ENCODE measurements around the gene ZC3H13.

The ZC3H13 gene

GRCh38 chr13:46052319-46053161, at the start of gene ZC3H13:
TSS of gene ZC3H13 (minus strand) at chr13:46052746. CDS start at chr13:46045507, 7,239 bp downstream.
- Mint-ChIP-seq H3K9me3 (no peaks in the 10 kb centered on the region), H3K27me3 (ENCODE audit: low read depth) (no peaks in the 10 kb centered on the region), H3K4me3 (peak within 1 kb of the TSS; percentile 93 to 98 (median 93)), H3K36me3 (ENCODE audit: low read depth) (no peaks in the 10 kb centered on the region), H3K27ac (peak within 1 kb of the TSS; percentile 82 to 97 (median 96)), H3K4me1 (peaks cover 36% of the 10 kb centered on the region)
- TF ChIP-seq CTCF (IDR thresholded peaks at IDR 0.05; ENCODE audit: unreplicated experiment in 3 of 3), result peak; percentile 28 to 51 (median 36)

- Mint-ChIP-seq H3K27me3 (ENCODE audit: low read depth) (no peaks in the 10 kb centered on the region), H3K4me3 (no peak overlapping the region), H3K27ac (peak overlapping the region in 2 of 3 experiments; percentile 17 to 46), H3K4me1 (peaks cover 7% of the 10 kb centered on the region), H3K36me3 (ENCODE audit: low read depth) (no peaks in the 10 kb centered on the region), H3K9me3 (no peaks in the 10 kb centered on the region)
- no peak for TF ChIP-seq CTCF (IDR thresholded peaks at IDR 0.05; ENCODE audit: unreplicated experiment in 3 of 3)
Observed at GRCh38 chr13:46102255-46102605, 49.7 kb upstream of the ZC3H13 start.

GRCh38 chr13:46101484-46102254, 49.1 kb upstream of the ZC3H13 start:
- no peak for TF ChIP-seq CTCF (IDR thresholded peaks at IDR 0.05; ENCODE audit: unreplicated experiment in 3 of 3)
- Mint-ChIP-seq H3K9me3 (no peaks in the 10 kb centered on the region), H3K27me3 (ENCODE audit: low read depth) (no peaks in the 10 kb centered on the region), H3K27ac (peak overlapping the region in 2 of 3 experiments; percentile 17 to 46), H3K4me1 (peaks cover 7% of the 10 kb centered on the region), H3K36me3 (ENCODE audit: low read depth) (no peaks in the 10 kb centered on the region), H3K4me3 (no peak overlapping the region)

GRCh38 chr13:46101002-46101401, 48.5 kb upstream of the ZC3H13 start:
- TF ChIP-seq CTCF (IDR thresholded peaks at IDR 0.05; ENCODE audit: unreplicated experiment in 3 of 3), result no peak
- H3K9me3 Mint-ChIP-seq, result no peaks in the 10 kb centered on the region

GRCh38 chr13:46100191-46100815, 47.8 kb upstream of the ZC3H13 start:
- no peak for TF ChIP-seq CTCF (IDR thresholded peaks at IDR 0.05; ENCODE audit: unreplicated experiment in 3 of 3)
- Mint-ChIP-seq H3K36me3 (ENCODE audit: low read depth) (no peaks in the 10 kb centered on the region), H3K9me3 (no peaks in the 10 kb centered on the region), H3K27ac (no peak overlapping the region), H3K27me3 (ENCODE audit: low read depth) (no peaks in the 10 kb centered on the region), H3K4me1 (peaks cover 7% of the 10 kb centered on the region), H3K4me3 (no peak overlapping the region)

More at GRCh38 chr13:46101002-46101401, 48.5 kb upstream of the ZC3H13 start:
- peaks cover 7% of the 10 kb centered on the region for H3K4me1 Mint-ChIP-seq
- H3K4me3 Mint-ChIP-seq, result no peak overlapping the region
- no peaks in the 10 kb centered on the region for H3K36me3 Mint-ChIP-seq (ENCODE audit: low read depth)
- no peak overlapping the region for H3K27ac Mint-ChIP-seq
- H3K27me3 Mint-ChIP-seq (ENCODE audit: low read depth), result no peaks in the 10 kb centered on the region
